Measurements from ENCODE around the gene NOL6.

Gene NOL6

GRCh38 chr9:33443047-33443446, 30.7 kb downstream of the NOL6 start:
- CTCF ChIA-PET, result interaction anchor here (2.8 to 7.1 kb wide), 2 partner anchors 9 to 23 kb away, joined by 10 to 81 read pairs; no protein-coding TSS in a partner anchor
- POLR2A ChIA-PET, result interaction anchor here (1.3 kb wide), 1 partner anchor 31 kb away, joined by 6 read pairs; the partner anchor contains the start of gene NOL6
- TF ChIP-seq CTCF (IDR thresholded peaks at IDR 0.05; ENCODE audit: insufficient read depth, low read length, missing control alignments), result no peak

GRCh38 chr9:33442125-33442524, 31.6 kb downstream of the NOL6 start:
- ChIA-PET POLR2A (interaction anchor here (1.3 kb wide), 1 partner anchor 31 kb away, joined by 6 read pairs; the partner anchor contains the start of gene NOL6), CTCF (interaction anchor here (2.8 to 7.1 kb wide), 2 partner anchors 10 to 24 kb away, joined by 10 to 81 read pairs; no protein-coding TSS in a partner anchor)

More at GRCh38 chr9:33443047-33443446, 30.7 kb downstream of the NOL6 start:
- no peak for DNase-seq (ENCODE audit: low read depth, low spot score)
- no peak overlapping the region for H3K4me3 ChIP-seq (ENCODE audit: low read depth, low read length)

GRCh38 chr9:33440609-33441008, 33.1 kb downstream of the NOL6 start:
- no peak overlapping the region for H3K4me3 ChIP-seq (ENCODE audit: low read depth, low read length)
- TF ChIP-seq CTCF (IDR thresholded peaks at IDR 0.05; ENCODE audit: insufficient read depth, low read length, missing control alignments), result no peak
- POLR2A ChIA-PET, result no interaction called here
- CTCF ChIA-PET, result interaction anchor here (1.2 to 7.1 kb wide), 5 partner anchors 11 to 153 kb away, joined by 3 to 81 read pairs (median 5); no protein-coding TSS in a partner anchor
- no peak for DNase-seq (ENCODE audit: low read depth, low spot score)

More at GRCh38 chr9:33442125-33442524, 31.6 kb downstream of the NOL6 start:
- H3K4me3 ChIP-seq (ENCODE audit: low read depth, low read length), result no peak overlapping the region
- no peak for DNase-seq (ENCODE audit: low read depth, low spot score)
- TF ChIP-seq CTCF (IDR thresholded peaks at IDR 0.05; ENCODE audit: insufficient read depth, low read length, missing control alignments), result no peak

- no peak overlapping the region for H3K4me3 ChIP-seq (ENCODE audit: low read depth, low read length)
- ChIA-PET CTCF (interaction anchor here (1.2 to 7.1 kb wide), 4 partner anchors 8 to 65 kb away, joined by 3 to 81 read pairs (median 9); partner anchors contain the start of gene AQP3), POLR2A (no interaction called here)
- TF ChIP-seq CTCF (IDR thresholded peaks at IDR 0.05; ENCODE audit: insufficient read depth, low read length, missing control alignments), result no peak
- DNase-seq (ENCODE audit: low read depth, low spot score), result no peak
Observed at GRCh38 chr9:33440204-33440603, 33.5 kb downstream of the NOL6 start.

GRCh38 chr9:33439731-33440130, 34.0 kb downstream of the NOL6 start:
- no peak for TF ChIP-seq CTCF (IDR thresholded peaks at IDR 0.05; ENCODE audit: insufficient read depth, low read length, missing control alignments)
- no peak for DNase-seq (ENCODE audit: low read depth, low spot score)
- POLR2A ChIA-PET, result no interaction called here
- H3K4me3 ChIP-seq (ENCODE audit: low read depth, low read length), result no peak overlapping the region
- CTCF ChIA-PET, result interaction anchor here (0.6 to 7.1 kb wide), 6 partner anchors 8 to 65 kb away, joined by 3 to 81 read pairs (median 4); partner anchors contain the start of gene AQP3

GRCh38 chr9:33438926-33439680, 34.6 kb downstream of the NOL6 start:
- DNase-seq (ENCODE audit: low read depth, low spot score), result no peak
- TF ChIP-seq CTCF (IDR thresholded peaks at IDR 0.05; ENCODE audit: insufficient read depth, low read length, missing control alignments), result no peak
- ChIA-PET POLR2A (no interaction called here), CTCF (interaction anchor here (0.6 to 7.1 kb wide), 5 partner anchors 9 to 63 kb away, joined by 3 to 81 read pairs (median 3); partner anchors contain the start of gene AQP3)
- H3K4me3 ChIP-seq (ENCODE audit: low read depth, low read length), result no peak overlapping the region
